Heart left ventricle (tissue), 16 donors: ENCODE measurements around the gene PAQR5. TPM values are rescaled to one million over a fixed set of nuclear protein-coding genes. Genes with fewer than 3 reads are reported as not detected.

Experiments
- ATAC-seq, 4 donors: fragments of 200-7000 bp; cut with Tn5 transposase; one replicate each; pipeline ENCODE4 v1.9.1; 2020 to 2022; ENCODE audit warnings: moderate library complexity in 4 of 4, mild to moderate bottlenecking in 3 of 4, moderate number of reproducible peaks in 1 of 4
- DNase-seq, 5 donors: peaks; one replicate each; pipeline ENCODE4 v3.0.0-alpha.2; 2020
- H3K27ac ChIP-seq, 12 donors: fragments of 200-600 bp; sonication (generic) in 4 of 12; one replicate each; pipeline versions ENCODE4 v1.5.0 to v1.8.0; 2016 to 2022; ENCODE audit warnings: mild to moderate bottlenecking in 2 of 12
- H3K27me3 ChIP-seq, 9 donors: fragments of 200-600 bp; sonication (generic) in 2 of 9; one replicate each; pipeline versions ENCODE4 v1.5.1 to v1.8.0; 2016 to 2022; ENCODE audit warnings: mild to moderate bottlenecking in 3 of 9
- H3K36me3 ChIP-seq, 9 donors: fragments of 200-600 bp; sonication (generic) in 2 of 9; one replicate each; pipeline versions ENCODE4 v1.5.0 to v1.8.0; 2018 to 2022; ENCODE audit warnings: mild to moderate bottlenecking in 2 of 9
- H3K4me1 ChIP-seq, 12 donors: fragments of 200-600 bp; sonication (generic) in 4 of 12; one replicate each; pipeline versions ENCODE4 v1.5.0 to v1.8.0; 2016 to 2022; ENCODE audit warnings: mild to moderate bottlenecking in 3 of 12
- H3K4me3 ChIP-seq, 12 donors: fragments of 200-600 bp; sonication (generic) in 4 of 12; one replicate each; pipeline versions ENCODE4 v1.5.0 to v1.8.0; 2017 to 2022; ENCODE audit warnings: mild to moderate bottlenecking in 9 of 12, moderate library complexity in 4 of 12
- H3K9me3 ChIP-seq, 12 donors: fragments of 200-600 bp; sonication (generic) in 4 of 12; one replicate each; pipeline versions ENCODE4 v1.5.0 to v1.8.0; 2016 to 2022; ENCODE audit warnings: mild to moderate bottlenecking in 1 of 12
- CTCF ChIP-seq, 12 donors: fragments of 200-600 bp; sonication (generic) in 4 of 12; IDR thresholded peaks; one replicate each; pipeline versions ENCODE4 v1.5.0 to v1.8.0; 2018 to 2022; ENCODE audit warnings: antibody characterized with exemption in 12 of 12, mild to moderate bottlenecking in 5 of 12
- POLR2A ChIP-seq, 2 donors: fragments of 450-650 bp; IDR thresholded peaks; one replicate each; pipeline ENCODE4 v1.6.1; 2017; ENCODE audit warnings: antibody characterized with exemption in 2 of 2, mild to moderate bottlenecking in 2 of 2, moderate library complexity in 2 of 2
- WGBS, 4 donors: extraction: QIAGEN DNeasy Blood & Tissue Kit in 2 of 4; methylation state at CpG; one replicate each; pipeline versions ENCODE4 v1.1.5 to v1.1.7; 2013 to 2018; 5-methylcytosine and 5-hydroxymethylcytosine counted together
- intact Hi-C, 10 donors: fragments of 100-400 bp; cut with DNase I; formaldehyde crosslinking; loops; one replicate each; pipeline versions ENCODE4 v1.11.1 to v1.14.2; 2022
- polyA plus RNA-seq, 2 donors: library from polyadenylated mRNA; stranded (reverse); fragments of 200-250 nt; gene quantifications; one replicate each; pipeline ENCODE4 v1.2.3, GENCODE V29; 2013
- total RNA-seq, 9 donors: library from RNA; depleted of rRNA in 2 of 9; stranded (reverse); fragments of >200 nt in 2 of 9; fragmentation: NEBNext Ultra II Directional in 3 of 9; extraction: Animal tissue kit (Norgen Biotek cat#: 25700) in 3 of 9; gene quantifications; one replicate each; pipeline versions ENCODE4 v1.1.0 to v1.2.4, GENCODE V29; 2016 to 2023
- donor health status: ischemic (EF 13 %, LVEDD 7.1; RV severe dilation, severe dysfunction).
- donor health status: healthy with polysubstance abuse.
- donor health status: DM: no; HTN: yes; CAD: no.
- donor health status: DM: no; HTN: no; CAD: no.
- donor health status: ischemic (EF 25% LVEDD 6.9; RV normal size, moderate dysfunction).
- donor health status: ischemic (EF 25% LVEDD 5.7; RV mildly dilated, moderate dysfunction).
- donor health status: healthy.
- donor health status: DM: yes; HTN: yes; CAD: no.
- donor health status: ischemic (EF 35%, LVEDD 5.7; RV mildly dilated, moderate dysfunction).
- donor health status: nonischemic (EF 11% LVEDD 7.7; RV severe dilation, severe dysfunction).
- donor health status: DM: yes; HTN: yes; CAD: no.
- donor health status: PGD.
- donor health status: ischemic (EF 29% LVEDD 5.4; RV normal size, mild dysfunction).
- donor health status: nonischemic (EF 23%, LVEDD 6.1; RV moderate dilation, normal function).

The PAQR5 gene
- total and polyA plus RNA-seq, 11 donors, result 0.27 to 1.6 (median 1.1) TPM

- no peak for DNase-seq
- Histone ChIP-seq H3K36me3 (no peaks in the 10 kb centered on the region), H3K9me3 (no peaks in the 10 kb centered on the region), H3K27me3 (peaks cover 0 to 13% (median 5%) of the 10 kb centered on the region in 9 donors), H3K27ac (no peak overlapping the region), H3K4me3 (no peak overlapping the region), H3K4me1 (peaks cover 0 to 28% (median 13%) of the 10 kb centered on the region in 12 donors)
- WGBS, 4 donors, result 94 to 97% (median 96%) methylated on average over 11 of the region's 11 CpGs
- ATAC-seq, result no peak
- intact Hi-C loops, result no loop called here
- TF ChIP-seq CTCF (IDR thresholded peaks at IDR 0.05) (no peak), POLR2A (IDR thresholded peaks at IDR 0.05) (no peak)
Observed at GRCh38 chr15:69293741-69294615, 4.7 kb upstream of the PAQR5 start.

GRCh38 chr15:69296606-69297005 is 2.1 kb upstream of the PAQR5 start:
- Histone ChIP-seq H3K9me3 (no peaks in the 10 kb centered on the region), H3K4me3 (no peak overlapping the region), H3K27me3 (peaks cover 0 to 31% (median 13%) of the 10 kb centered on the region in 9 donors), H3K36me3 (no peaks in the 10 kb centered on the region), H3K4me1 (peaks cover 0 to 23% (median 6%) of the 10 kb centered on the region in 12 donors), H3K27ac (no peak overlapping the region)
- 89 to 95% (median 90%) methylated on average over 6 of the region's 6 CpGs for WGBS, 4 donors
- no peak for DNase-seq
- TF ChIP-seq POLR2A (IDR thresholded peaks at IDR 0.05) (no peak), CTCF (IDR thresholded peaks at IDR 0.05) (no peak)
- intact Hi-C loops, result no loop called here
- ATAC-seq, result no peak

- peaks cover 0 to 31% (median 13%) of the 10 kb centered on the region in 9 donors for H3K27me3 ChIP-seq
- no peak for TF ChIP-seq POLR2A (IDR thresholded peaks at IDR 0.05)
- TF ChIP-seq CTCF (IDR thresholded peaks at IDR 0.05), result no peak
- DNase-seq, result no peak
- H3K9me3 ChIP-seq, result no peaks in the 10 kb centered on the region
- intact Hi-C loops, result no loop called here
- no peaks in the 10 kb centered on the region for H3K36me3 ChIP-seq
- peaks cover 0 to 23% (median 6%) of the 10 kb centered on the region in 12 donors for H3K4me1 ChIP-seq
- H3K4me3 ChIP-seq, result peak overlapping the region in 6 of 12 donors; percentile 53 to 64 (median 59)
- no peak for ATAC-seq
- 93 to 95% (median 94%) methylated on average over 9 to 10 of the region's 10 CpGs for whole genome bisulfite sequencing, 4 donors
- no peak overlapping the region for H3K27ac ChIP-seq
Observed at GRCh38 chr15:69297642-69298353, 914 bp upstream of the PAQR5 start.

GRCh38 chr15:69298354-69298696 is 387 bp upstream of the PAQR5 start:
- peaks cover 0 to 31% (median 13%) of the 10 kb centered on the region in 9 donors for H3K27me3 ChIP-seq
- H3K4me1 ChIP-seq, result peaks cover 0 to 23% (median 6%) of the 10 kb centered on the region in 12 donors
- intact Hi-C loops, result no loop called here
- no peaks in the 10 kb centered on the region for H3K36me3 ChIP-seq
- TF ChIP-seq POLR2A (IDR thresholded peaks at IDR 0.05), result no peak
- TF ChIP-seq CTCF (IDR thresholded peaks at IDR 0.05), result no peak
- H3K27ac ChIP-seq, result peak overlapping the region in 2 of 12 donors; percentile 18 to 67
- no peaks in the 10 kb centered on the region for H3K9me3 ChIP-seq
- 40 to 60% (median 52%) methylated on average over 10 to 15 of the region's 15 CpGs for WGBS, 4 donors
- DNase-seq (peak in 2 of 5 donors; percentile 32 to 34), ATAC-seq (peak in 2 of 4 donors; percentile 6 to 14)
- H3K4me3 ChIP-seq, result peak overlapping the region; percentile 44 to 64 (median 60)
